ENCODE data around the gene LSP1. TPM values are rescaled to one million over a fixed set of nuclear protein-coding genes. Genes with fewer than 3 reads are reported as not detected.

LSP1 gene
- total and polyA plus RNA-seq, 4 donors = 5.0 to 7.7 (median 5.7) TPM

DNA sequence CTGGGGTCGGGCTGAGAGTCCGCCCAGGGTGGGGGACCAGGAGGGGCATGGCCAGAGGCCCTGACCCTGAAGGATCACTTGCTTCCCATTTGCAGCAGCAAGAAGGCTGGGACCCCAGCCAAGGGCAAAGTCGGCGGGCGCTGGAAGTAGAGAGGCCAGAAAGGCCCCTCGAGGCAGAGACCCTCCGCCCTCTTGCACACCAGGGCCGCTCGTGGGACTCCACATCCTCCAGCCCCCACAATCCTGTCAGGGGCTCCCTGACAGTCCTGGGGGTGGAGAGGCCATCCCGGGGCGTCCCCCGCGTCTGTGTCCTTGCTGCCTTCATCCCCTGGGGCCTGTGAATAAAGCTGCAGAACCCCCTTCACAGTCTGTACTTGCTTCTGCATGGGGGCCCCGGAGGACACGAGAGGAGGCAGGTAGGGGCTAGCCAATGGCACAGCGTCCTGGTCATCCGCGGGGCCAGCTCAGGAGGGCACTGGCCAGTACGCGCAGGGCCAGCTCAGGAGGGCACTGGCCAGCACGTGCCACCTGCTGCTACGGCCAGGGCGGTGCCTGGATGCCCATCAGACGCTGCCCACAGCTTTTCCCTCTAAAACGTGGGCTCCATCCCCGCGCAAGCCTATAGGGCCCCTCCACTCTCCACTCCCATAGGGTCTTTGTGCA, 85.6 kb downstream of the LSP1 start:
- H3K27me3 ChIP-seq (ENCODE audit: control insufficient read depth in 4 of 4, insufficient read depth in 4 of 4, low read length in 3 of 4) = no peaks in the 10 kb centered on the region
- no peaks in the 10 kb centered on the region for H3K4me1 ChIP-seq (ENCODE audit: control insufficient read depth in 4 of 4, insufficient read depth in 4 of 4, low read length in 3 of 4)
- DNase-seq (ENCODE audit: low spot score) = no peak
- no peak overlapping the region for H3K9ac ChIP-seq (ENCODE audit: low read depth in 1 of 2, low read length in 2 of 2)
- H3K9me3 ChIP-seq (ENCODE audit: control insufficient read depth in 4 of 4, low read length in 3 of 4) = no peaks in the 10 kb centered on the region
- H3K27ac ChIP-seq (ENCODE audit: low read depth in 1 of 2, low read length in 2 of 2) = no peak overlapping the region
- H3K36me3 ChIP-seq (ENCODE audit: control insufficient read depth in 4 of 4, insufficient read depth in 3 of 4, low read depth in 1 of 4, low read length in 3 of 4) = no peaks in the 10 kb centered on the region
- 87% methylated on average over 27 of the region's 27 CpGs for WGBS
- TF ChIP-seq FOXA1 (IDR thresholded peaks at IDR 0.05) (no peak), YY1 (IDR thresholded peaks at IDR 0.05) (no peak), REST (IDR thresholded peaks at IDR 0.05) (no peak), JUND (IDR thresholded peaks at IDR 0.05) (no peak), NR2F2 (IDR thresholded peaks at IDR 0.05) (no peak), CTCF (IDR thresholded peaks at IDR 0.05; ENCODE audit: low read depth, low read length, missing input control) (no peak), RXRA (IDR thresholded peaks at IDR 0.05) (no peak), FOXA2 (IDR thresholded peaks at IDR 0.05) (no peak), MAX (IDR thresholded peaks at IDR 0.05) (no peak), GABPA (IDR thresholded peaks at IDR 0.05 in 1 of 2, conservative IDR thresholded peaks at IDR 0.05 in 1 of 2) (no peak), ATF3 (IDR thresholded peaks at IDR 0.05) (no peak), RAD21 (IDR thresholded peaks at IDR 0.05) (no peak), TAF1 (conservative IDR thresholded peaks at IDR 0.05) (no peak)
- H3K4me3 ChIP-seq (ENCODE audit: low read depth in 1 of 3, low read length in 3 of 3) = no peak overlapping the region

DNA sequence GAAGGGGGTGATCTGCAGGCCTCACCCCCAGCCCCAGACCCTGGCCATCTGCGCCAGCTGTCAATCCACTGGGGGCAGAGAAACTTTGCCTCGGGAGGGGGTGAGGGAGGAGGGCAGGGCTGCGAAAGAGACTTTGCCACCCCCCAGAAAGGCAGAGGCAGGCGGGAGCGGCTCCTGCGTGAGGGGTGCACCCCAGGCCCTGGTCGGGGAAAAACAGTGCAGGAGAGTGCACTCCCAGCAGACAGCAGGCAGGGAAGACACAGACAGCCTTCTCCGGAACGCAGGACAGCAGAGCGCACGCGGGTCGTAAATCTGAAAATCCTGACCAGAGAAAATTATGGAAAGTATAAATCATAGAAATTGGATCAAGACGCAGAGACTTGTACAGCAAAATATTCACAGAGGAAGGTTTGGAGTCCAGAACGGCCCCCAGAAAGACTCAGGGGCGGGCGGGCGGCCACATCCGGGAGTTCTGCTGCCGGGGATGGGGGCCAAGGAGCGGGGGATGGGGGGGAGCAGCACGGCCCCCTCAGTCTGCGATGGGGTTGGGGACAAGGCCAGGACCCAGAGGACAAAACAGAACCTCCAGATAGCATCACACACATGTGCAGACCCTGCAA, 86.2 kb downstream of the LSP1 start:
- Histone ChIP-seq H3K36me3 (ENCODE audit: control insufficient read depth in 4 of 4, insufficient read depth in 3 of 4, low read depth in 1 of 4, low read length in 3 of 4) (no peaks in the 10 kb centered on the region), H3K27me3 (ENCODE audit: control insufficient read depth in 4 of 4, insufficient read depth in 4 of 4, low read length in 3 of 4) (no peaks in the 10 kb centered on the region), H3K4me1 (ENCODE audit: control insufficient read depth in 4 of 4, insufficient read depth in 4 of 4, low read length in 3 of 4) (no peaks in the 10 kb centered on the region), H3K27ac (ENCODE audit: low read depth in 1 of 2, low read length in 2 of 2) (no peak overlapping the region), H3K9ac (ENCODE audit: low read depth in 1 of 2, low read length in 2 of 2) (no peak overlapping the region), H3K4me3 (ENCODE audit: low read depth in 1 of 3, low read length in 3 of 3) (no peak overlapping the region), H3K9me3 (ENCODE audit: control insufficient read depth in 4 of 4, low read length in 3 of 4) (no peaks in the 10 kb centered on the region)
- TF ChIP-seq YY1 (IDR thresholded peaks at IDR 0.05) (no peak), RAD21 (IDR thresholded peaks at IDR 0.05) (no peak), HNF4A (conservative IDR thresholded peaks at IDR 0.05) (no peak), SP1 (IDR thresholded peaks at IDR 0.05) (no peak), FOXA1 (IDR thresholded peaks at IDR 0.05) (no peak), EGR1 (IDR thresholded peaks at IDR 0.05; ENCODE audit: low read depth in 2 of 2) (no peak), TAF1 (conservative IDR thresholded peaks at IDR 0.05) (no peak), NR2F2 (IDR thresholded peaks at IDR 0.05) (no peak), ATF3 (IDR thresholded peaks at IDR 0.05) (no peak), GABPA (IDR thresholded peaks at IDR 0.05 in 1 of 2, conservative IDR thresholded peaks at IDR 0.05 in 1 of 2) (no peak), MAX (IDR thresholded peaks at IDR 0.05) (no peak), HNF4G (IDR thresholded peaks at IDR 0.05) (no peak), RXRA (IDR thresholded peaks at IDR 0.05) (no peak), REST (IDR thresholded peaks at IDR 0.05) (no peak)
- TF ChIP-seq, protein P1, sequence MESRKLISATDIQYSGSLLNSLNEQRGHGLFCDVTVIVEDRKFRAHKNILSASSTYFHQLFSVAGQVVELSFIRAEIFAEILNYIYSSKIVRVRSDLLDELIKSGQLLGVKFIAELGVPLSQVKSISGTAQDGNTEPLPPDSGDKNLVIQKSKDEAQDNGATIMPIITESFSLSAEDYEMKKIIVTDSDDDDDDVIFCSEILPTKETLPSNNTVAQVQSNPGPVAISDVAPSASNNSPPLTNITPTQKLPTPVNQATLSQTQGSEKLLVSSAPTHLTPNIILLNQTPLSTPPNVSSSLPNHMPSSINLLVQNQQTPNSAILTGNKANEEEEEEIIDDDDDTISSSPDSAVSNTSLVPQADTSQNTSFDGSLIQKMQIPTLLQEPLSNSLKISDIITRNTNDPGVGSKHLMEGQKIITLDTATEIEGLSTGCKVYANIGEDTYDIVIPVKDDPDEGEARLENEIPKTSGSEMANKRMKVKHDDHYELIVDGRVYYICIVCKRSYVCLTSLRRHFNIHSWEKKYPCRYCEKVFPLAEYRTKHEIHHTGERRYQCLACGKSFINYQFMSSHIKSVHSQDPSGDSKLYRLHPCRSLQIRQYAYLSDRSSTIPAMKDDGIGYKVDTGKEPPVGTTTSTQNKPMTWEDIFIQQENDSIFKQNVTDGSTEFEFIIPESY (IDR thresholded peaks at IDR 0.05) = no peak
- 57% methylated on average over 23 of the region's 23 CpGs for WGBS
- no peak for DNase-seq (ENCODE audit: low spot score)

Data from liver (tissue), 9 donors.